DMS53 treated with DMSO at 0.1 percent for 48 hours (cell line): Measurements from ENCODE around the gene TBC1D3L.
"Not testable (repeated sequence)": the region's sequence is repeated elsewhere in the genome, so short reads cannot be mapped to it uniquely, and the experiment has no call there.

Source experiments
- DNase-seq: peaks from one replicate; lab custom pipeline; 2025; ENCODE audit not compliant: unreplicated experiment; lab: John Stamatoyannopoulos, UW

The TBC1D3L gene

GRCh38 chr17:37988960-37989359 is at the start of gene TBC1D3L:
Gene TBC1D3L, minus strand, starts transcription at chr17:37989060. Its CDS starts 1,540 bp downstream, at chr17:37987520.
- not testable (repeated sequence) for DNase-seq

- DNase-seq: not testable (repeated sequence)
Observed at GRCh38 chr17:38003676-38004075, 14.8 kb upstream of the TBC1D3L start, which contains the start of gene TBC1D3D. Gene TBC1D3D, plus strand, starts transcription at chr17:38003976. Its CDS starts 1,585 bp downstream, at chr17:38005561.
